Measurements from ENCODE around the gene PLLP.

- no peak for TF ChIP-seq ZNF140 (CRISPR knock-in tag; IDR thresholded peaks at IDR 0.05)
- no peak for TF ChIP-seq CTCF (IDR thresholded peaks at IDR 0.05 in 2 of 3, conservative IDR thresholded peaks at IDR 0.05 in 1 of 3; ENCODE audit: insufficient read depth in 2 of 3, low read depth in 1 of 3, low read length in 3 of 3)
- TF ChIP-seq EZH2 (IDR thresholded peaks at IDR 0.05; ENCODE audit: borderline replicate concordance, low read depth, low read length): no peak
- TF ChIP-seq KAT7 (CRISPR knock-in tag; IDR thresholded peaks at IDR 0.05; ENCODE audit: borderline replicate concordance): no peak
- no peak for TF ChIP-seq UBTF (IDR thresholded peaks at IDR 0.05; ENCODE audit: borderline replicate concordance in 1 of 2, low read depth in 2 of 2, low read length in 2 of 2)
- no peak for TF ChIP-seq POLR2A (conservative IDR thresholded peaks at IDR 0.05)
- no peak for TF ChIP-seq FOXJ2 (tag; IDR thresholded peaks at IDR 0.05)
- no peak for TF ChIP-seq SETDB1 (IDR thresholded peaks at IDR 0.05; ENCODE audit: low read length)
- TF ChIP-seq CEBPB (tag; IDR thresholded peaks at IDR 0.05): no peak
These were observed 486 bp upstream of the PLLP start for GRCh38 chr16:57284952-57285363.

Data from K562 (cell line).